HG02943 (cell line): ENCODE results near the gene TP53TG3D.
"Not testable (repeated sequence)": the region's sequence is repeated elsewhere in the genome, so short reads cannot be mapped to it uniquely, and the experiment has no call there.

ENCODE experiments used
- ATAC-seq: cut with Tn5 transposase; IDR thresholded peaks from one replicate; pipeline ENCODE4 v1.9.1; 2021; ENCODE audit warnings: mild to moderate bottlenecking, low read depth, moderate library complexity; ENCODE audit not compliant: unreplicated experiment

The TP53TG3D gene

GRCh38 chr16:32252986-32253385 is at the start of gene TP53TG3D:
TP53TG3D (plus strand) TSS chr16:32253286; CDS start chr16:32253354, 68 bp downstream.
- ATAC-seq, result not testable (repeated sequence)

GRCh38 chr16:32253507-32253906 is 421 bp downstream of the TP53TG3D start:
- not testable (repeated sequence) for ATAC-seq

- ATAC-seq, result not testable (repeated sequence)
Measured at GRCh38 chr16:32261526-32261925, 8.4 kb downstream of the TP53TG3D start.

GRCh38 chr16:32263552-32263951 is 10.5 kb downstream of the TP53TG3D start:
- not testable (repeated sequence) for ATAC-seq

GRCh38 chr16:32281910-32282309 is 28.8 kb downstream of the TP53TG3D start:
- ATAC-seq, result not testable (repeated sequence)

- not testable (repeated sequence) for ATAC-seq
Measured at GRCh38 chr16:32283024-32283423, 29.9 kb downstream of the TP53TG3D start.

- not testable (repeated sequence) for ATAC-seq
Measured at GRCh38 chr16:32283917-32284495, 30.9 kb downstream of the TP53TG3D start.

GRCh38 chr16:32284800-32285796 is 32.0 kb downstream of the TP53TG3D start:
- not testable (repeated sequence) for ATAC-seq

GRCh38 chr16:32286193-32286592 is 33.1 kb downstream of the TP53TG3D start:
- ATAC-seq, result not testable (repeated sequence)

- ATAC-seq, result not testable (repeated sequence)
Measured at GRCh38 chr16:32287743-32288142, 34.7 kb downstream of the TP53TG3D start.

- ATAC-seq, result not testable (repeated sequence)
Measured at GRCh38 chr16:32289197-32289596, 36.1 kb downstream of the TP53TG3D start.

- ATAC-seq, result not testable (repeated sequence)
Measured at GRCh38 chr16:32302776-32303175, 49.7 kb downstream of the TP53TG3D start.
